H1 (cell line): ENCODE results near the gene CFDP1. TPM values are rescaled to one million over a fixed set of nuclear protein-coding genes. Genes with fewer than 3 reads are reported as not detected.

Experiments
- CTCF ChIA-PET: fragments of 300-600 bp; sonication (Branson Sonifier 250); formaldehyde crosslinking; loops from one replicate; lab custom pipeline; 2021; ENCODE audit not compliant: partially characterized antibody; lab: Charles Lee
- POLR2A ChIA-PET: fragments of 300-600 bp; sonication (Branson Sonifier 250); formaldehyde crosslinking; loops from one replicate; lab custom pipeline; 2021; ENCODE audit warnings: inconsistent platforms; ENCODE audit not compliant: partially characterized antibody; lab: Charles Lee
- DNase-seq, 2 experiments: peaks; one replicate each; pipeline versions ENCODE4 v3.0.0 to v3.0.0-alpha.2; 2010 to 2022; ENCODE audit warnings: low spot score in 2 of 2, low read depth in 1 of 2, mixed read lengths in 1 of 2
- FAIRE-seq: peaks from 2 replicates; lab custom pipeline; 2011; peaks lifted over from hg19 to GRCh38; lab: Jason Lieb, UNC
- H2AFZ ChIP-seq: 2 replicates; pipeline ENCODE4 v1.8.1; 2012; ENCODE audit warnings: low read length, inconsistent platforms
- H2AK5ac ChIP-seq: 2 replicates; pipeline ENCODE4 v1.6.1; 2013; ENCODE audit warnings: low read depth, low read length
- H2BK120ac ChIP-seq: replicated peaks from 2 replicates; pipeline ENCODE3; 2013; ENCODE audit warnings: low read depth, low read length, inconsistent platforms
- H2BK12ac ChIP-seq: 2 replicates; pipeline ENCODE4 v1.6.1; 2013; ENCODE audit warnings: low read depth, low read length
- H2BK15ac ChIP-seq: 2 replicates; pipeline ENCODE4 v1.6.1; 2013; ENCODE audit warnings: low read length
- H2BK20ac ChIP-seq: 2 replicates; pipeline ENCODE4 v1.6.1; 2013; ENCODE audit warnings: low read length
- H2BK5ac ChIP-seq: 2 replicates; pipeline ENCODE4 v1.6.1; 2013; ENCODE audit warnings: low read depth, low read length
- H3K14ac ChIP-seq: 2 replicates; pipeline ENCODE4 v1.6.1; 2013; ENCODE audit warnings: inconsistent platforms; ENCODE audit not compliant: insufficient read length
- H3K18ac ChIP-seq: 2 replicates; pipeline ENCODE4 v1.6.1; 2013; ENCODE audit warnings: low read length; ENCODE audit errors: extremely low read depth
- H3K23ac ChIP-seq: 2 replicates; pipeline ENCODE4 v1.6.1; 2013; ENCODE audit warnings: inconsistent platforms; ENCODE audit not compliant: insufficient read length
- H3K23me2 ChIP-seq: 2 replicates; pipeline ENCODE4 v1.6.1; 2013; ENCODE audit warnings: low read depth, low read length
- H3K27ac ChIP-seq: 2 replicates; pipeline ENCODE4 v1.6.1; 2011; ENCODE audit warnings: low read depth, low read length, inconsistent platforms
- H3K27me3 ChIP-seq, 4 experiments: replicated peaks in 1 of 4; 1 replicate in 1 of 4; 2 replicates in 3 of 4; pipeline versions ENCODE4 v1.6.1 to v1.8.1; 2011 to 2013; ENCODE audit warnings: low read length in 3 of 4, mild to moderate bottlenecking in 3 of 4, inconsistent platforms in 2 of 4, mixed read lengths in 2 of 4, moderate library complexity in 1 of 4; ENCODE audit not compliant: control insufficient read depth in 3 of 4, insufficient read depth in 3 of 4; ENCODE audit errors: extremely low read depth in 1 of 4
- H3K36me3 ChIP-seq, 4 experiments: 2 replicates each; pipeline versions ENCODE4 v1.6.1 to v1.8.1; 2011 to 2013; ENCODE audit warnings: mild to moderate bottlenecking in 4 of 4, low read length in 3 of 4, moderate library complexity in 2 of 4, control low read depth in 1 of 4, inconsistent platforms in 1 of 4; ENCODE audit not compliant: insufficient read depth in 4 of 4, control insufficient read depth in 2 of 4
- H3K4ac ChIP-seq: replicated peaks from 2 replicates; pipeline ENCODE3; 2013; ENCODE audit warnings: low read length, low read depth, mixed read lengths, inconsistent platforms; ENCODE audit not compliant: insufficient read length
- H3K4me1 ChIP-seq, 4 experiments: replicated peaks in 1 of 4; 1 replicate in 1 of 4; 2 replicates in 3 of 4; pipeline versions ENCODE4 v1.6.1 to v1.8.1; 2011 to 2013; ENCODE audit warnings: low read length in 3 of 4, inconsistent platforms in 2 of 4, mixed read lengths in 1 of 4; ENCODE audit not compliant: insufficient read depth in 4 of 4, control insufficient read depth in 3 of 4
- H3K4me2 ChIP-seq, 2 experiments: 2 replicates each; pipeline versions ENCODE4 v1.6.1 to v1.8.1; 2011 to 2013; ENCODE audit warnings: low read depth in 2 of 2, low read length in 2 of 2, control low read depth in 1 of 2, inconsistent platforms in 1 of 2, mild to moderate bottlenecking in 1 of 2; ENCODE audit not compliant: insufficient read depth in 1 of 2
- H3K4me3 ChIP-seq, 4 experiments: fragments of 200-600, 300-600 bp in 1 of 4; sonication (generic), shearing (Covaris generic), sonication (Bioruptor Twin) in 1 of 4; 2 replicates each; pipeline versions ENCODE4 v1.5.1 to v1.8.1; 2011 to 2016; ENCODE audit warnings: low read length in 4 of 4, low read depth in 3 of 4, control low read depth in 2 of 4, inconsistent platforms in 2 of 4, mild to moderate bottlenecking in 2 of 4, mixed read lengths in 1 of 4, moderate library complexity in 1 of 4; ENCODE audit not compliant: insufficient read depth in 2 of 4; ENCODE audit errors: extremely low read depth in 1 of 4
- H3K56ac ChIP-seq: replicated peaks from 2 replicates; pipeline ENCODE3; 2013; ENCODE audit warnings: low read depth, mild to moderate bottlenecking, mixed read lengths, low read length, inconsistent platforms; ENCODE audit not compliant: insufficient read length
- H3K79me1 ChIP-seq: 2 replicates; pipeline ENCODE4 v1.6.1; 2013; ENCODE audit warnings: low read depth, low read length, control low read depth
- H3K79me2 ChIP-seq, 2 experiments: 2 replicates each; pipeline versions ENCODE4 v1.6.1 to v1.8.1; 2012 to 2013; ENCODE audit warnings: low read length in 2 of 2, mild to moderate bottlenecking in 2 of 2, inconsistent platforms in 1 of 2; ENCODE audit not compliant: insufficient read depth in 2 of 2, control insufficient read depth in 1 of 2
- H3K9ac ChIP-seq, 4 experiments: replicated peaks in 1 of 4; 1 replicate in 1 of 4; 2 replicates in 3 of 4; pipeline versions ENCODE4 v1.6.1 to v1.8.1; 2011 to 2013; ENCODE audit warnings: low read depth in 3 of 4, low read length in 3 of 4, control low read depth in 2 of 4, mild to moderate bottlenecking in 2 of 4, moderate library complexity in 2 of 4, inconsistent platforms in 1 of 4; ENCODE audit errors: extremely low read depth in 1 of 4
- H3K9me3 ChIP-seq, 2 experiments: 2 replicates each; pipeline versions ENCODE4 v1.6.1 to v1.8.1; 2012 to 2013; ENCODE audit warnings: mild to moderate bottlenecking in 2 of 2, moderate library complexity in 2 of 2, control low read depth in 1 of 2, inconsistent platforms in 1 of 2, low read depth in 1 of 2, low read length in 1 of 2, mixed read lengths in 1 of 2; ENCODE audit not compliant: insufficient read depth in 2 of 2
- H4K20me1 ChIP-seq, 2 experiments: replicated peaks in 1 of 2; 2 replicates each; pipeline versions ENCODE3 to v1.8.1; 2011 to 2013; ENCODE audit warnings: inconsistent platforms in 2 of 2, low read length in 2 of 2, mild to moderate bottlenecking in 1 of 2; ENCODE audit not compliant: insufficient read depth in 2 of 2, control insufficient read depth in 1 of 2
- H4K5ac ChIP-seq: 2 replicates; pipeline ENCODE4 v1.6.1; 2013; ENCODE audit warnings: low read length, low read depth, mixed read lengths, inconsistent platforms; ENCODE audit not compliant: insufficient read length
- H4K8ac ChIP-seq: 2 replicates; pipeline ENCODE4 v1.8.0; 2013; ENCODE audit warnings: mild to moderate bottlenecking, moderate library complexity, low read length, inconsistent platforms; ENCODE audit not compliant: insufficient read depth; ENCODE audit errors: extremely low read depth
- H4K91ac ChIP-seq: replicated peaks from 2 replicates; pipeline ENCODE3; 2013; ENCODE audit warnings: low read length, mixed read lengths, inconsistent platforms; ENCODE audit not compliant: insufficient read length
- CHD1 ChIP-seq: IDR thresholded peaks from 2 replicates; pipeline ENCODE4 v1.6.1; 2012; ENCODE audit warnings: low read depth, low read length, improper control_type of control experiment
- CHD2 ChIP-seq: IDR thresholded peaks from 2 replicates; pipeline ENCODE4 v1.6.1; 2012; ENCODE audit warnings: low read length, improper control_type of control experiment
- JUND ChIP-seq: IDR thresholded peaks from 2 replicates; pipeline ENCODE4 v1.6.1; 2011; ENCODE audit warnings: mild to moderate bottlenecking, improper control_type of control experiment, low read length
- KDM4A ChIP-seq: IDR thresholded peaks from one replicate; pipeline ENCODE4 v1.7.1; 2012; ENCODE audit warnings: low read depth, mild to moderate bottlenecking, moderate library complexity, low read length, inconsistent platforms; ENCODE audit not compliant: severe bottlenecking
- RNF2 ChIP-seq: fragments of 200-900, 300-1000 bp; sonication (generic); IDR thresholded peaks from 2 replicates; pipeline ENCODE4 v1.7.1; 2016; ENCODE audit warnings: borderline replicate concordance, low read depth, mild to moderate bottlenecking, antibody characterized with exemption, low read length; ENCODE audit not compliant: poor library complexity, severe bottlenecking; ENCODE audit errors: missing control alignments
- RXRA ChIP-seq: IDR thresholded peaks from 2 replicates; pipeline ENCODE4 v1.6.1; 2011; ENCODE audit warnings: low read depth, mild to moderate bottlenecking, low read length, moderate library complexity; ENCODE audit not compliant: insufficient read depth
- SIRT6 ChIP-seq: IDR thresholded peaks from one replicate; pipeline ENCODE4 v1.7.1; 2012; ENCODE audit warnings: low read length, inconsistent platforms
- SP1 ChIP-seq: IDR thresholded peaks from 2 replicates; pipeline ENCODE4 v1.6.1; 2011; ENCODE audit warnings: low read depth, low read length
- TAF1 ChIP-seq: IDR thresholded peaks from 2 replicates; pipeline ENCODE4 v1.6.1; 2011; ENCODE audit warnings: mild to moderate bottlenecking, low read depth, low read length
- TAF7 ChIP-seq: optimal IDR thresholded peaks from 2 replicates; pipeline ENCODE3; 2011; ENCODE audit warnings: low read depth, mild to moderate bottlenecking, inconsistent platforms, low read length, moderate library complexity, borderline replicate concordance
- YY1 ChIP-seq: IDR thresholded peaks from 2 replicates; pipeline ENCODE4 v1.6.1; 2011; ENCODE audit warnings: low read depth, mild to moderate bottlenecking, low read length
- polyA plus RNA-seq, 7 experiments: library from polyadenylated mRNA; depleted of rRNA in 3 of 7; stranded (reverse) in 5 of 7; unstranded in 2 of 7; fragments of >200 nt in 5 of 7; fragments of 200-250 nt in 2 of 7; gene quantifications; 1 replicate in 5 of 7; 2 replicates in 1 of 7; 4 replicates in 1 of 7; pipeline versions ENCODE4 v1.2.1 to v1.2.3, GENCODE V29; 2011 to 2013; ENCODE audit warnings: missing spikeins in 2 of 7, mixed read lengths in 2 of 7
- total RNA-seq: library from RNA; stranded (reverse); fragmentation: NEBNext Ultra II Directional; extraction: Animal tissue kit (Norgen Biotek cat#: 25700); gene quantifications from 2 replicates; pipeline ENCODE4 v1.2.1, GENCODE V29; 2021
- TF ChIP-seq, protein P1 (sequence below): IDR thresholded peaks from 2 replicates; pipeline ENCODE4 v1.6.1; 2012; ENCODE audit warnings: inconsistent platforms
- TF ChIP-seq, protein P2 (sequence below), 3 experiments: IDR thresholded peaks; 1 replicate in 2 of 3; 2 replicates in 1 of 3; pipeline versions ENCODE4 v1.5.1 to v1.6.1; 2011; ENCODE audit warnings: low read length in 3 of 3, mild to moderate bottlenecking in 3 of 3, inconsistent platforms in 2 of 3, low read depth in 1 of 3, moderate library complexity in 1 of 3; ENCODE audit not compliant: insufficient read depth in 1 of 3; ENCODE audit errors: control extremely low read depth in 1 of 3

CFDP1 gene
- total and polyA plus RNA-seq, 2 of the 8 experiments (the other 6 are each of a cell fraction or from before 2014, with no cell fraction given) = 25.5 to 77.3 TPM

DNA sequence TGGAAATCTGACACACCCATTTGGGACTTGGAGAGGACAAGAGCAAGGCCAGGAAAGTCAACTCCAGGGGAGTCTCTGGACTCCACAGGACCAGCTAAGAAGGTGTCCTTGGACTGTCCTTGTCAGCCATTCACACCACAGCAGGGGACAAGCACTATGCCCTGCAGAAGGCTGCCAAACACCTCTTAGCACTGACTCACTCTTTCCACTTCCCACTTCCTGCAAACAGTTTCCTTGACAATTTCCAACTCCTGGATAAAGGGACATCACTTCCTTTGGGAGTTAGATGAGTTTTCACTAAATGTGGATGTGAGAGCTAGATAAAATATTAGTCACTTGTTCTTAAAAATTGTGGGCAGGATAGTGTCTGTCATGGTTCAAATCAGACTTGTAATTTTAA lies 144.1 kb downstream of the CFDP1 start:
- Histone ChIP-seq H4K91ac (no peak overlapping the region), H3K36me3 (peaks cover 3 to 30% (median 13%) of the 10 kb centered on the region in 4 experiments; a peak in 6 of 8 replicates), H3K79me1 (no peaks in the 10 kb centered on the region), H3K27me3 (no peaks in the 10 kb centered on the region), H3K9ac (no peak overlapping the region), H3K4me2 (no peak overlapping the region), H2BK20ac (no peak overlapping the region), H4K8ac (no peak overlapping the region), H4K5ac (no peak overlapping the region), H2BK5ac (no peak overlapping the region), H2AFZ (no peak overlapping the region), H3K4me1 (no peaks in the 10 kb centered on the region), H3K9me3 (no peaks in the 10 kb centered on the region), H3K14ac (no peak overlapping the region), H2AK5ac (no peak overlapping the region), H2BK12ac (no peak overlapping the region), H2BK15ac (no peak overlapping the region), H3K4me3 (no peak overlapping the region), H2BK120ac (no peak overlapping the region), H3K27ac (no peak overlapping the region), H3K23ac (no peak overlapping the region), H3K4ac (no peak overlapping the region), H4K20me1 (peaks cover 0 to 4% of the 10 kb centered on the region in 2 experiments), H3K79me2 (no peaks in the 10 kb centered on the region), H3K56ac (no peak overlapping the region), H3K18ac (no peak overlapping the region), H3K23me2 (no peaks in the 10 kb centered on the region)
- FAIRE-seq (no peak), DNase-seq (no peak)
- no peak for TF ChIP-seq YY1
- TF ChIP-seq SP1 = no peak
- TF ChIP-seq SIRT6 = no peak
- TF ChIP-seq RXRA = no peak
- TF ChIP-seq CHD2 = no peak
- TF ChIP-seq, protein P1, sequence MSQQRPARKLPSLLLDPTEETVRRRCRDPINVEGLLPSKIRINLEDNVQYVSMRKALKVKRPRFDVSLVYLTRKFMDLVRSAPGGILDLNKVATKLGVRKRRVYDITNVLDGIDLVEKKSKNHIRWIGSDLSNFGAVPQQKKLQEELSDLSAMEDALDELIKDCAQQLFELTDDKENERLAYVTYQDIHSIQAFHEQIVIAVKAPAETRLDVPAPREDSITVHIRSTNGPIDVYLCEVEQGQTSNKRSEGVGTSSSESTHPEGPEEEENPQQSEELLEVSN = no peak
- no peak for TF ChIP-seq RNF2
- TF ChIP-seq, protein P2, sequence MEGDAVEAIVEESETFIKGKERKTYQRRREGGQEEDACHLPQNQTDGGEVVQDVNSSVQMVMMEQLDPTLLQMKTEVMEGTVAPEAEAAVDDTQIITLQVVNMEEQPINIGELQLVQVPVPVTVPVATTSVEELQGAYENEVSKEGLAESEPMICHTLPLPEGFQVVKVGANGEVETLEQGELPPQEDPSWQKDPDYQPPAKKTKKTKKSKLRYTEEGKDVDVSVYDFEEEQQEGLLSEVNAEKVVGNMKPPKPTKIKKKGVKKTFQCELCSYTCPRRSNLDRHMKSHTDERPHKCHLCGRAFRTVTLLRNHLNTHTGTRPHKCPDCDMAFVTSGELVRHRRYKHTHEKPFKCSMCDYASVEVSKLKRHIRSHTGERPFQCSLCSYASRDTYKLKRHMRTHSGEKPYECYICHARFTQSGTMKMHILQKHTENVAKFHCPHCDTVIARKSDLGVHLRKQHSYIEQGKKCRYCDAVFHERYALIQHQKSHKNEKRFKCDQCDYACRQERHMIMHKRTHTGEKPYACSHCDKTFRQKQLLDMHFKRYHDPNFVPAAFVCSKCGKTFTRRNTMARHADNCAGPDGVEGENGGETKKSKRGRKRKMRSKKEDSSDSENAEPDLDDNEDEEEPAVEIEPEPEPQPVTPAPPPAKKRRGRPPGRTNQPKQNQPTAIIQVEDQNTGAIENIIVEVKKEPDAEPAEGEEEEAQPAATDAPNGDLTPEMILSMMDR (IDR thresholded peaks at IDR 0.05; ENCODE audit: control extremely low read depth in 1 of 3, insufficient read depth in 1 of 3, low read depth in 1 of 3, low read length in 3 of 3) = no peak
- TF ChIP-seq TAF7 = no peak
- no peak for TF ChIP-seq CHD1
- TF ChIP-seq KDM4A = no peak
- TF ChIP-seq TAF1 = no peak
- TF ChIP-seq JUND = no peak
- ChIA-PET POLR2A (no interaction called here), CTCF (no interaction called here)
